Prostate gland (tissue), 2 donors: ENCODE data around the gene RUFY2.

Experiments
- POLR2A ChIP-seq: fragments of 450-650 bp; IDR thresholded peaks from one replicate; pipeline ENCODE4 v1.6.1; 2016; ENCODE audit warnings: antibody characterized with exemption, mild to moderate bottlenecking
- TF ChIP-seq, protein P1 (sequence below), 4 experiments: fragments of 200-600 bp in 2 of 4; fragments of 450-650 bp in 2 of 4; sonication (generic) in 2 of 4; IDR thresholded peaks; 1 replicate in 3 of 4; 2 replicates in 1 of 4; pipeline ENCODE4 v1.5.1; 2016 to 2019; ENCODE audit warnings: antibody characterized with exemption in 4 of 4, mild to moderate bottlenecking in 2 of 4, moderate library complexity in 2 of 4

- TF ChIP-seq, protein P1, sequence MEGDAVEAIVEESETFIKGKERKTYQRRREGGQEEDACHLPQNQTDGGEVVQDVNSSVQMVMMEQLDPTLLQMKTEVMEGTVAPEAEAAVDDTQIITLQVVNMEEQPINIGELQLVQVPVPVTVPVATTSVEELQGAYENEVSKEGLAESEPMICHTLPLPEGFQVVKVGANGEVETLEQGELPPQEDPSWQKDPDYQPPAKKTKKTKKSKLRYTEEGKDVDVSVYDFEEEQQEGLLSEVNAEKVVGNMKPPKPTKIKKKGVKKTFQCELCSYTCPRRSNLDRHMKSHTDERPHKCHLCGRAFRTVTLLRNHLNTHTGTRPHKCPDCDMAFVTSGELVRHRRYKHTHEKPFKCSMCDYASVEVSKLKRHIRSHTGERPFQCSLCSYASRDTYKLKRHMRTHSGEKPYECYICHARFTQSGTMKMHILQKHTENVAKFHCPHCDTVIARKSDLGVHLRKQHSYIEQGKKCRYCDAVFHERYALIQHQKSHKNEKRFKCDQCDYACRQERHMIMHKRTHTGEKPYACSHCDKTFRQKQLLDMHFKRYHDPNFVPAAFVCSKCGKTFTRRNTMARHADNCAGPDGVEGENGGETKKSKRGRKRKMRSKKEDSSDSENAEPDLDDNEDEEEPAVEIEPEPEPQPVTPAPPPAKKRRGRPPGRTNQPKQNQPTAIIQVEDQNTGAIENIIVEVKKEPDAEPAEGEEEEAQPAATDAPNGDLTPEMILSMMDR (IDR thresholded peaks at IDR 0.05) = peak in 3 of 4 experiments; percentile 39 to 61 (median 56)
- TF ChIP-seq POLR2A = no peak
Measured at GRCh38 chr10:68301790-68302502, 105.1 kb downstream of the RUFY2 start.
